DMS 273 treated with DMSO at 0.1 percent for 48 hours (cell line): ENCODE measurements around the gene NOS1AP.
"Not testable (repeated sequence)": the region's sequence is repeated elsewhere in the genome, so short reads cannot be mapped to it uniquely, and the experiment has no call there.

Source experiments
- DNase-seq: peaks from one replicate; lab custom pipeline; 2025; lab: John Stamatoyannopoulos, UW

The NOS1AP gene

GRCh38 chr1:162195567-162195966 lies 126.1 kb downstream of the NOS1AP start:
- DNase-seq, result no peak

DNA sequence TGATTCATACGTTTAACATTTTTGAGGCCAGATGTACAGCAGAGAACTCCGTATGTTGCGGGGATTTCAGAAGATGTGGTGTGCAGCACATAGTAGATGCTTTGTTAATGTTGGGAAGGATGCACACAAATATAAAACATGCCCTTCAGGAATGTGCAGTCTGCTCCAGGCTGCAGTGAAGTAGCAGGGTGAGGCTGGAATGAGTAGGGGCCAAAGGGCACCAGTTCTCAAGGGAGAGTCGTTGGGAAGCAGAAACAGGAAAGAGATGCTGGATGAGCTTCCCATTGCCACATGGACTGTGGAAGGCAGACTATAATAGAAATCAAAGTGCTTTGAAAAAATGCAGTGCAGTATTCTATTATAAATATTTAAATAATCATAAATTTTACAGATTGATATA lies 126.9 kb downstream of the NOS1AP start:
- DNase-seq, result no peak

DNA sequence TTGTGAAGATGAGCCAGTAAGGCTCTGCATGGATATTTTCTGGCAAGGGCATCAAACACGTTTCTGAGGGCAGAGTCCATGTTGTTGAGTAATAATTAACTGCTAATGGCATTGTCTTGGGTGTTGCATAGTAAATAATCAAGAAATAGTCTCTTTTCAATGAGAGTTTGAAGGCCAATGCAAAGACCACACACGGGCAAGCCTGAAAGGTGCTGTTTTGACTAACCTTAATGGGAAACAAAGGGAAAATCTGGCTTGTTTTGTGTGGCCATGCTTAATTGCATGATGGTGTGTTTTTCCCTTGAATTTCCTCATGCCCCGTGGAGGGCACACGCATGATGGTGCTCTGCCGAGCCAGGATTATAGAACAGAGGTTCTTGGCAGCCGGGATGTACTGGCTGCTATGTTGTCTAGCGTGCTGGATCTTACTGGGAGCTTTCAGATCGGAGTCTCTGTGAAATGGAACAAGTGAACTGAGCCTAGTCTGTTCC lies 127.6 kb downstream of the NOS1AP start:
- DNase-seq, result no peak

DNA sequence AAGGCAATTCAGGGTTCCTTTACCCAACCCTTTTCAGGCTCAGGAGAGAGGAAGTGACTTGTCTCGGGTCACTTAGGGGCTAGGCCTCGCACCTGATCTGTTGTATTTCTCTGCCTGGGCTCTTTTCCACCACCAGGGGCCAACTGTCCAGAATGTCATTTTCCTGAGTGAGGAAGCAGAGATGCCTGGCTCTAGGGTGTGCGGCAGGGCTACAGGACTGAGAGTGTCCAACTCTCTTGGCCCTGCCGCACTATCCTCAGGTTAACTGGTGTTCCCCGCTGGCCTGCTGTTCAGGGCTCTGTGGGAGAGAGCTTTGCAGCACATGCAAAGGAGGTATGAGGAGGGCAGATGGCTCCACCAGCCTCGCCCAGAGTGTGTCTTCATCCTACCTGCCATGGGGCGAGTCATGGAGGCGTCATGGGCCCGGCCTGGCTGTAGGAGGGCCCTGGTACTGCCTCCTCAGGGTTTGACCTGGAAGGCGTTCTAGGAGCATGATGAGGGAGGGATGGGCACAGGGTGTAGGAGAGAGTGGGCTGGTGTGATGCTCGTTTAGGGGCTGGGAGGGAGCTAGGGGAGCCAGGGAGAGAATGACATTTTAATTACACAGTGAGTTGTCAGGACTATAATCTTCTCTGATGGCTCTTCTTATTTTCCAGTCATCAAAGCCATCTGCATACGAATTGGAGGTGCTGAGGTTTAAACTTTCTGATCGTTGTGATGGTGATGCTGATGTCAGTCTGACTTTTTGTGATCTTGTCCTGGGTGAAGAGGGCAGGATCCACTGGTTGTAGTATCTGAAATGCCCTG lies 128.3 kb downstream of the NOS1AP start:
- no peak for DNase-seq

DNA sequence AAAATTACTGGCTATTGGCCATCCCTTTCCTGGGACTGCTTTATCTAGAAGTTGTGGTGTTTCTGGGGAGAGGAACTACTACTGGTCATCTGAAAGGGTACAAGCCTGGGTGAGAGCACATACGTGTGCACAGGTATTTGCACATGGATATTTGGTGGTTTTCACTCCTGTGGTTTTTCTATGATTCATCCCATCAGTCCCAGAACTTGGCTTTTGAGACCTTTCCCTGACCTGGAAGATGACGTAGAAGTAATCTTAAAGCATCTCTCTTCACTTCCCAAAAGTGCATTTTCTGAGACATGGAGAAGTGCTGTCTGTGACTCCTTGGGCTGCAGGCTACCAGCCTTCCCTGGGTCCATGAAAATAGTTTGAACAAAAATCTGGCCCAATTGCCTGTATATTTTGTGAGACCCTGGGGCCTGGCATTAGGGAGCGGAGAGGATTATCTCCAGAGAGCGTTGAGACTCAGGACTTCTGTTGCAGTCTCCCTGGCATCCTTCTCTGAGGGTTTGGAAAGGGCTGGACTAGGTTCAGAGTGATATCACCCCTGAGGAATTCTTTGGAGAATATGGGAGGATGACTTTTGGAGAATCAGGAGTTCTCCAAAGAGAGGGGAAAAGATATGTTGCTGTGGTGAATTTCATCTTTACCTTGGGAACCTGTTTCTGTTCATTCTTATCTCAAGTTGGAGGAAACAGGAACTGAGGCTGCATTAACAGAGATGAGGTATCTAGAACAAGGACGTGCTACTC lies 130.8 kb downstream of the NOS1AP start:
- DNase-seq, result no peak

DNA sequence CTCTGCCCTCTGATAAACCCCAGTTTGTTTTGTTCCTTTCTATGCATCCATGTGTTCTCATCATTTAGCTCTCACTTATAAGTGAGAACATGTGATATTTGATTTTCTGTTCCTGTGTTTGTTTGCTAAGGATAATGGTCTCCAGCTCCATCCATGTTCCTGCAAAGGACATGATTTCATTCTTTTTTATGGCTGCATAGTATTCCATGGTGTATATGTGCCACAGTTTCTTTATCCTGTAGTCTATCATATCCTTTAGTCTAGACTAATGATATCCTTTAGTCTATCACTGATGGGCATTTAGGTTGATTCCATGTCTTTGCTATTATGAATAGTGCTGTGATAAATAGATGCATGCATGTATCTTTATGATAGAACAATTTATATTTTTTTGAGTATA lies 131.6 kb downstream of the NOS1AP start:
- not testable (repeated sequence) for DNase-seq

GRCh38 chr1:162204129-162204822 lies 134.8 kb downstream of the NOS1AP start:
- DNase-seq, result no peak

- no peak for DNase-seq
Measured at GRCh38 chr1:162204823-162205155, 135.3 kb downstream of the NOS1AP start.

- DNase-seq, result no peak
Measured at GRCh38 chr1:162206300-162206699, 136.8 kb downstream of the NOS1AP start.

- no peak for DNase-seq
Measured at GRCh38 chr1:162206749-162207635, 137.5 kb downstream of the NOS1AP start.

- no peak for DNase-seq
Measured at GRCh38 chr1:162207862-162208261, 138.4 kb downstream of the NOS1AP start.

GRCh38 chr1:162210196-162210595 lies 140.7 kb downstream of the NOS1AP start:
- DNase-seq, result no peak

DNA sequence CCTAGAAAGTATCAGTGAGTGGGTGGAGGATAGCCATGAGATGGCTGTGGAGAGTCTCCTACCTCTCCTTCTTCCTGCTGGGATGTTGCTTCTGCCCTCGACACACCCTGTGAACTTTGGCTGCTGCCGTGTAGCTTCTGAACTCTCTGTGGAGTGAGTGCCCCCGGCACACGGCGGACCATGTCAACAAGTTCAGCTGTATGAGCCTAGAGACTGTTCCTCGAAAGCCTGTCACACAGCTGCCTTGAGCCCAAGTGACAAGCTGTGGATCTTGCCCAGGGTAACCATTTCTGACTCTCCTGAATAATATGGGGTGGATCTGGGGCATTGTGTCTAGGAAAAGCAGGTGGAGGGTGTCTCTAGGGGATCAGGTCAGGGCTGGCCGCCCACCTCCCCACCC lies 143.2 kb downstream of the NOS1AP start:
- no peak for DNase-seq

DNA sequence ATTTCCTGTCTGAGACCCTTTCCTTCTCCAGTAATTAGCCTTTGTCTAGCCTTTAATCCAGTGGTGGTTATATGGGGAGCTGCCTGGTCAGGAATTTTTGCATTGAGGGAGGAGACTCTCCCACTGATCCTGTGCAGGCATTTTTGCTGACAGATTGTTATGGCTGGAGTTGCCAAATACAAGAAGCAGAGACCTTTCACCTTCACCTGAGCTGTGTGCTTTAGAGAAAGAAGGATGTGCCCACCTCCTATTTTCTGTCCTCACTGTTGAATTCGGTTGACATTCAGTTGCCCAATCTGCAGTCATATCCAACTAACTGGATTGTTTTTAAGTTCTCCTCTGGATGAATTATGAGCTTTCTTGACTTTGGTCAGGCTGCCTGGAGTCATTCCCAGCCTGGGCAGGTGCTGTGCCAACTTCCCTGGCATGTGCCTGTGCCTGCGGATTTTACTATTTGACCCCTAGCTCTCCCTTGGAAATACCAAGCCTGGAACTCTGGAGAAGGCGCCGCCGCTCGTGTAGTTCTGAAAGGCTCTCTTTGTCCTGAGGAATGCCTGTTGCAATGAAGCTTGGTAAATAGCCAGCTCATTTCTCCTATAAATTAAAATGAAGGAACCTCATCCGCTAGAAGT lies 143.9 kb downstream of the NOS1AP start:
- no peak for DNase-seq

DNA sequence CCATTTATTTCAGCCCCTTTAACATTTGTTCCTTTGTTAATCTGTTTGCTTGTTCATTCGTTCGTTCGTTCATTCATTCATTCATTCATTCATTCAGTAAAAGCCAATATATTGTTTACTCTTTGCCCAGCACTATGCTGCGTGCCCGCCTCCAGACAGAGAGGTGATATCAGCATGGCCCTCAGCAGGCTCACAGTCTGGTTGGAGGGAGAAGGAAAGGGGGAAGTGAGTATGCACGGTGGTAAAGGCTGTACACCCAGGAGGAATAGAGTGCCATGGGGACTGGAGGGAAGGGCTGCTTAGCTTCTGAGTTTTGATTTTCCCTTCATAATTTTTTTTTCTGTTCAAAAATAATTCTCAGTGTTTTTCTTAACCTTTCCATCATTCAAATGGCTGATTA lies 144.7 kb downstream of the NOS1AP start:
- no peak for DNase-seq

DNA sequence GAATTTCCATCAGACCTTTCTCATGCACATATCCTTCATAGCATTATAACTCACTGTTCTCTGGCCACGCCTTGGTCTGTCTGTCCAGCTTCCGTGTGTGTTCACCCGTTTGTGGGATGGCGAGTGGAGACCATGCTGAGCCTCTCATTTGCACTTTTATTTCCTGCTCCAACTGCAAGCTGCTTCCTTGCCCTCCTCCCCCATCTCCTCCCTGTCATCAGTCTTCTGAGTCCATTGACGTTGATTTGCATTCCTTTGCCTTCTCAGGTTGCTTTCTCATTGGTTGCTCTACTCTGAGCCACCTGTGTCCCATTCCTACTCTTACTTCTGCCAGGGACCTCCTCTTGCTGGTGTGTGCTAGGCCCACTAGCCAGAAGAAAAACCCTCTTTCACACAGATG lies 146.4 kb downstream of the NOS1AP start:
- peak; percentile 62 for DNase-seq

- no peak for DNase-seq
Measured at GRCh38 chr1:162216604-162217003, 147.1 kb downstream of the NOS1AP start.

DNA sequence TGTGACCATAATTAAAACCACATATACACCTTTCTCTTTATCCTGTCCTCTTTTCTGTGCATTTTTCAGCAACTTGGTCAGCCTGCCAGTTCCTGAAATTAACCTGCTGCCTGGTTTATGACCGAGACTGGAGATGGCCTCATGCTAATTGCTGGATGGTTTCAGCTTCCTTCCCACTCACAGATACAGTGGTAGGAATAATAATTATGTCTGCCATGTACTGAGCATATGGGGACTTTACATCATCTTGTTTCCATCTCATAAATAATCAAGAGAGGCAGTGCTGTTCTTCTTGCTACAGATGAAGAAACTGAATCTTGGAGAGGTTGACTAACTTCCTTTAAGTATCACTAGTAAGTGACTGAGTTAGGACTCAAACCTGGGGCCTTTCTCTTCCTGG lies 148.2 kb downstream of the NOS1AP start:
- DNase-seq, result peak; percentile 62

DNA sequence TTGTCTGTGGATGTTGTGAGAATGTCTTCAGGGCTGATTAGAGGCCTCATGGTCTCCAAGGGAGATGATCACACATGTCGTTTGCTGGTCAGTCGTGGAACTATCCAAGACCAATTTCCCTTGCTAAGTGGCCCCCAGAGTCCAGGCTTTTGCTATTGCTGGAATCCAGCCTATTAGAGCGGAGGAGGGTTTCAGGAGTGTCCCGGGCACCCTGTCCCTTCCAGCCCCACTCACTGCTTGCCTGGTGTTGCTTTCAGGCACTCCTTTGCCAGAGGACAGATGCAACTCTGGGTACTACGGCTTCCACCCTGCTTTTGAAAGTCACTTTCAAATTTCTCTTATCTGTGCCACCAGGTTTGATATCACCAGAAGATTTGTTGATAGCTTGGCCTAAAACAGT lies 149.1 kb downstream of the NOS1AP start:
- DNase-seq, result no peak

DNA sequence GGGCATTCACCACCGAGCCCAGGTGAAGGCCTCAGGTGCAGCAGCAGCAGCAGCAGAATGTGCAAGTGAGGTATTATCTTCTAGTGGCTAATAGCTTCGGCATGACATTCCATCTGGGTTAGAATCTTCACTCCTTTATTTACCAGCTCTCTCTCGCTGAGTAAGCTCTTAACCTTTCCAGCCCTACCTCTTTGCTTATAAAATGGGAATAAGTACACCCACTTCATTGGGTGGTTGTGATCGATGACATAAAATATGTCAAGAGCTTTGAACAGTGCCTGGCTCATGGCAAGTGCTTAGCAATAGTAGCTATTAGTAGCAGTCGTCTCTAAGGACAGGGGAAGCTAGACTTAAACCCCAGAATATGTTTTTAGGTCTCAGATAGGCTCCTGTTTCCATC lies 149.5 kb downstream of the NOS1AP start:
- no peak for DNase-seq

GRCh38 chr1:162219461-162219860 lies 150.0 kb downstream of the NOS1AP start:
- DNase-seq, result peak; percentile 44
